K562 (cell line): Measurements from ENCODE around the gene MAP3K7. TPM values are rescaled to one million over a fixed set of nuclear protein-coding genes. Genes with fewer than 3 reads are reported as not detected.

Experiments
- ATAC-seq: fragments of 200-7000 bp; cut with Tn5 transposase; 3 replicates; pipeline ENCODE4 v1.9.1; 2020; ENCODE audit warnings: moderate library complexity
- BruUV-seq: library from RNA; stranded (reverse); fragments of 400-500 nt; replicated peaks from 2 replicates; lab custom pipeline; 2021; lab: Mats Ljungman, UMichigan
- CTCF ChIA-PET: fragments of 300-600 bp; formaldehyde crosslinking; extraction: SDS; loops from one replicate; lab custom pipeline; 2021; ENCODE audit warnings: low intra/inter-chr PET ratio; lab: Yijun Ruan, JAX
- POLR2A ChIA-PET: fragments of 300-600, 350-650 bp; sonication (Branson Sonifier 250); formaldehyde crosslinking; extraction: SDS; loops from one replicate; lab custom pipeline; 2021; ENCODE audit warnings: antibody characterized with exemption, inconsistent platforms; lab: Yijun Ruan, JAX
- DNase-seq, 4 experiments: peaks; one replicate each; pipeline versions ENCODE4 v3.0.0 to v3.0.0-alpha.2; 2011 to 2018; ENCODE audit warnings: low spot score in 3 of 4, mixed read lengths in 3 of 4; ENCODE audit errors: extremely low read depth in 1 of 4
- FAIRE-seq: peaks from 2 replicates; lab custom pipeline; 2011; peaks lifted over from hg19 to GRCh38; lab: Jason Lieb, UNC
- H2AFZ ChIP-seq: 2 replicates; pipeline ENCODE4 v1.6.0; 2011; ENCODE audit warnings: low read depth, low read length, control low read depth, inconsistent platforms
- H3K27ac ChIP-seq: fragments of 200-600 bp; 3 replicates; pipeline ENCODE4 v1.8.0; 2011; ENCODE audit warnings: low read depth, mild to moderate bottlenecking, control low read depth, inconsistent platforms, low read length, moderate library complexity, mixed read lengths; ENCODE audit errors: extremely low read depth
- H3K27me3 ChIP-seq, 2 experiments: fragments of 300-600 bp in 1 of 2; 2 replicates in 1 of 2; 3 replicates in 1 of 2; pipeline versions ENCODE4 v1.6.0 to v1.8.0; 2011; ENCODE audit warnings: inconsistent platforms in 2 of 2, low read length in 2 of 2, mild to moderate bottlenecking in 1 of 2, mixed read lengths in 1 of 2, moderate library complexity in 1 of 2; ENCODE audit not compliant: control insufficient read depth in 2 of 2, insufficient read depth in 2 of 2
- H3K36me3 ChIP-seq: fragments of 300-600 bp; 3 replicates; pipeline ENCODE4 v1.8.0; 2011; ENCODE audit warnings: mild to moderate bottlenecking, low read length, inconsistent platforms; ENCODE audit not compliant: control insufficient read depth, insufficient read depth
- H3K4me1 ChIP-seq, 2 experiments: fragments of 200-600 bp in 1 of 2; replicated peaks in 1 of 2; 2 replicates in 1 of 2; 3 replicates in 1 of 2; pipeline versions ENCODE4 v1.5.1 to v1.8.0; 2011; ENCODE audit warnings: inconsistent platforms in 2 of 2, low read length in 2 of 2, mild to moderate bottlenecking in 1 of 2, mixed read lengths in 1 of 2, moderate library complexity in 1 of 2; ENCODE audit not compliant: control insufficient read depth in 2 of 2, insufficient read depth in 2 of 2
- H3K4me2 ChIP-seq: 2 replicates; pipeline ENCODE4 v1.6.1; 2011; ENCODE audit warnings: low read length, control low read depth, inconsistent platforms, mixed read lengths; ENCODE audit not compliant: insufficient read depth
- H3K4me3 ChIP-seq: fragments of 200-600 bp; sonication (generic), shearing (Covaris generic); 2 replicates; pipeline ENCODE4 v1.5.1; 2016; ENCODE audit warnings: control low read depth, inconsistent platforms
- H3K79me2 ChIP-seq: fragments of 200-600 bp; 3 replicates; pipeline ENCODE4 v1.8.0; 2011; ENCODE audit warnings: low read length, inconsistent platforms; ENCODE audit not compliant: control insufficient read depth, insufficient read depth
- H3K9ac ChIP-seq, 2 experiments: 2 replicates each; pipeline versions ENCODE4 v1.6.0 to v1.6.1; 2011; ENCODE audit warnings: low read depth in 2 of 2, low read length in 2 of 2, control low read depth in 1 of 2, inconsistent platforms in 1 of 2, mild to moderate bottlenecking in 1 of 2, mixed read lengths in 1 of 2; ENCODE audit not compliant: insufficient read depth in 1 of 2
- H3K9me1 ChIP-seq: one replicate; pipeline ENCODE4 v1.6.0; 2011; ENCODE audit warnings: inconsistent platforms, mild to moderate bottlenecking, low read length, moderate library complexity; ENCODE audit not compliant: control insufficient read depth, insufficient read depth
- H3K9me3 ChIP-seq: replicated peaks from 2 replicates; pipeline ENCODE4 v1.5.1; 2011; ENCODE audit warnings: low read depth, low read length, inconsistent platforms; ENCODE audit not compliant: control insufficient read depth, insufficient read depth
- H4K20me1 ChIP-seq: replicated peaks from 2 replicates; pipeline ENCODE4 v1.6.1; 2011; ENCODE audit warnings: low read length, inconsistent platforms, mixed read lengths; ENCODE audit not compliant: control insufficient read depth, insufficient read depth
- CBX5 ChIP-seq: IDR thresholded peaks from 2 replicates; pipeline ENCODE4 v1.6.1; 2014; ENCODE audit warnings: low read depth, borderline replicate concordance
- CREB1 ChIP-seq, 2 experiments: sonication (generic) in 1 of 2; formaldehyde crosslinking in 1 of 2; IDR thresholded peaks; 2 replicates each; pipeline versions ENCODE4 v1.6.1 to v1.8.0; 2012 to 2022; ENCODE audit warnings: inconsistent platforms in 1 of 2, mild to moderate bottlenecking in 1 of 2, missing genetic modification reagents in 1 of 2, moderate library complexity in 1 of 2
- CREB3 ChIP-seq: fragments of 450-650 bp; conservative IDR thresholded peaks from 2 replicates; pipeline ENCODE4 v1.6.1; 2016; ENCODE audit warnings: missing genetic modification characterization, low read depth, mild to moderate bottlenecking, missing compliant biosample characterization, moderate library complexity
- ELK1 ChIP-seq: sonication (generic); formaldehyde crosslinking; IDR thresholded peaks from 2 replicates; pipeline ENCODE4 v1.8.1; 2022; ENCODE audit warnings: missing genetic modification reagents
- HCFC1 ChIP-seq: IDR thresholded peaks from 2 replicates; pipeline ENCODE4 v1.6.1; 2012; ENCODE audit warnings: low read depth, low read length, improper control_type of control experiment
- NEUROD1 ChIP-seq: fragments of 150-350 bp; IDR thresholded peaks from 2 replicates; pipeline ENCODE4 v1.6.1; 2014; ENCODE audit warnings: borderline replicate concordance, low read length, low read depth; ENCODE audit not compliant: partially characterized antibody
- TCF15 ChIP-seq: fragments of 250-450 bp; sonication (Bioruptor Pico); IDR thresholded peaks from 2 replicates; pipeline ENCODE4 v1.8.0; 2022; ENCODE audit warnings: moderate library complexity, mild to moderate bottlenecking, inconsistent platforms
- ZBTB1 ChIP-seq: sonication (generic); formaldehyde crosslinking; IDR thresholded peaks from 2 replicates; pipeline ENCODE4 v1.8.1; 2023; ENCODE audit warnings: missing genetic modification reagents, low read depth, mild to moderate bottlenecking, borderline replicate concordance
- WGBS: fragments of 100-300 bp; shearing (Covaris generic); methylation state at CpG from one replicate; pipeline ENCODE4 v1.1.6; 2016; ENCODE audit warnings: low coverage, mixed read lengths; ENCODE audit not compliant: insufficient coverage; ENCODE audit errors: missing lambda C conversion rate; 5-methylcytosine and 5-hydroxymethylcytosine counted together
- in situ Hi-C: fragments of 300-500 bp; cut with MboI; formaldehyde crosslinking; loops from 4 replicates; pipeline ENCODE4 v1.15.0; 2018; ENCODE audit warnings: inconsistent platforms, mixed read lengths
- intact Hi-C: fragments of 100-400 bp; cut with micrococcal nuclease; formaldehyde crosslinking; loops from 2 replicates; pipeline ENCODE4 v1.14.2; 2022
- polyA plus RNA-seq, 8 experiments: library from polyadenylated mRNA; depleted of rRNA in 4 of 8; stranded (reverse) in 5 of 8; unstranded in 3 of 8; fragments of >200 nt; fragmentation: Nextera tagmentation in 2 of 8; fragmentation: Illumina TruSeq in 1 of 8; extraction: Ambion mirVana in 2 of 8; extraction: Trizol in 1 of 8; gene quantifications; 2 replicates each; pipeline versions ENCODE4 v1.2.1 to v1.2.3, GENCODE V29; 2011 to 2014; ENCODE audit warnings: inconsistent platforms in 1 of 8, missing spikeins in 1 of 8
- total RNA-seq, 7 experiments: library from RNA; depleted of rRNA in 6 of 7; stranded (reverse); fragments of >200 nt in 6 of 7; fragmentation: Illumina TruSeq in 2 of 7; extraction: Trizol in 2 of 7; gene quantifications; 2 replicates each; pipeline versions ENCODE4 v1.2.1 to v1.2.3, GENCODE V29; 2011 to 2021; ENCODE audit warnings: low replicate concordance in 1 of 7
- TF ChIP-seq, protein P1 (sequence below): fragments of 250-450 bp; sonication (Bioruptor Pico); IDR thresholded peaks from 2 replicates; pipeline ENCODE4 v1.5.0; 2020; ENCODE audit warnings: mild to moderate bottlenecking

Gene MAP3K7
- total and polyA plus RNA-seq, 9 of the 15 experiments (the other 6 are each of a cell fraction or from before 2014, with no cell fraction given), result 13.4 to 60.9 (median 34.8) TPM

- Histone ChIP-seq H2AFZ (no peak overlapping the region), H3K4me1 (no peaks in the 10 kb centered on the region), H3K4me3 (no peak overlapping the region), H4K20me1 (0 out of 2 replicates have a peak, but pooled peaks cover 6% of the 10 kb centered on the region), H3K9ac (no peak overlapping the region), H3K9me3 (no peaks in the 10 kb centered on the region), H3K27ac (no peak overlapping the region), H3K27me3 (no peaks in the 10 kb centered on the region), H3K9me1 (no peaks in the 10 kb centered on the region), H3K4me2 (no peak overlapping the region), H3K79me2 (peaks cover 35% of the 10 kb centered on the region), H3K36me3 (peaks cover 47% of the 10 kb centered on the region; the same call in 2 of the 3 replicates)
- ATAC-seq, result no peak; the same call in 2 of the 3 replicates
- intact Hi-C loops, result loop anchor here (2.0 kb wide), 1 partner anchor 76 kb away; no protein-coding TSS in a partner anchor
- POLR2A ChIA-PET, result interaction anchor here (1.0 kb wide), 1 partner anchor 11 kb away, joined by 3 read pairs; no protein-coding TSS in a partner anchor
- WGBS, result 84% methylated on average over 2 of the region's 2 CpGs
- in situ Hi-C loops, result no loop called here
- CTCF ChIA-PET, result no interaction called here
- BruUV-seq, result no TSS peak
- TF ChIP-seq TCF15 (no peak), NEUROD1 (no peak), HCFC1 (no peak), ZBTB1 (CRISPR knock-in tag) (no peak), CREB3 (no peak), CBX5 (no peak), ELK1 (CRISPR knock-in tag) (no peak), CREB1 (IDR thresholded peaks at IDR 0.05) (no peak), CREB1 (CRISPR knock-in tag; IDR thresholded peaks at IDR 0.05) (no peak)
- TF ChIP-seq, protein P1, sequence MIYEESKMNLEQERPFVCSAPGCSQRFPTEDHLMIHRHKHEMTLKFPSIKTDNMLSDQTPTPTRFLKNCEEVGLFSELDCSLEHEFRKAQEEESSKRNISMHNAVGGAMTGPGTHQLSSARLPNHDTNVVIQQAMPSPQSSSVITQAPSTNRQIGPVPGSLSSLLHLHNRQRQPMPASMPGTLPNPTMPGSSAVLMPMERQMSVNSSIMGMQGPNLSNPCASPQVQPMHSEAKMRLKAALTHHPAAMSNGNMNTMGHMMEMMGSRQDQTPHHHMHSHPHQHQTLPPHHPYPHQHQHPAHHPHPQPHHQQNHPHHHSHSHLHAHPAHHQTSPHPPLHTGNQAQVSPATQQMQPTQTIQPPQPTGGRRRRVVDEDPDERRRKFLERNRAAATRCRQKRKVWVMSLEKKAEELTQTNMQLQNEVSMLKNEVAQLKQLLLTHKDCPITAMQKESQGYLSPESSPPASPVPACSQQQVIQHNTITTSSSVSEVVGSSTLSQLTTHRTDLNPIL (CRISPR knock-in tag), result no peak
- DNase-seq, result no peak
- FAIRE-seq, result no peak
Measured at GRCh38 chr6:90572856-90573255, 14.0 kb downstream of the MAP3K7 start.
